Neuron (in vitro differentiated cells): Measurements from ENCODE around the gene SBSN.

Experiments used
- H2AFZ ChIP-seq: one replicate; pipeline ENCODE4 v1.6.1; 2013; ENCODE audit warnings: low read depth, mild to moderate bottlenecking, inconsistent platforms, low read length, moderate library complexity
- H3K27me3 ChIP-seq: one replicate; pipeline ENCODE4 v1.6.1; 2013; ENCODE audit warnings: low read length; ENCODE audit not compliant: insufficient read depth
- H3K36me3 ChIP-seq: one replicate; pipeline ENCODE4 v1.6.1; 2013; ENCODE audit warnings: low read length; ENCODE audit not compliant: insufficient read depth
- H3K4me1 ChIP-seq: one replicate; pipeline ENCODE4 v1.6.1; 2013; ENCODE audit warnings: low read length; ENCODE audit not compliant: insufficient read depth
- H3K4me3 ChIP-seq: 2 replicates; pipeline ENCODE4 v1.5.1; 2013; ENCODE audit warnings: mild to moderate bottlenecking, low read length, moderate library complexity
- H3K9me3 ChIP-seq: one replicate; pipeline ENCODE4 v1.6.1; 2013; ENCODE audit warnings: low read length

SBSN gene

DNA sequence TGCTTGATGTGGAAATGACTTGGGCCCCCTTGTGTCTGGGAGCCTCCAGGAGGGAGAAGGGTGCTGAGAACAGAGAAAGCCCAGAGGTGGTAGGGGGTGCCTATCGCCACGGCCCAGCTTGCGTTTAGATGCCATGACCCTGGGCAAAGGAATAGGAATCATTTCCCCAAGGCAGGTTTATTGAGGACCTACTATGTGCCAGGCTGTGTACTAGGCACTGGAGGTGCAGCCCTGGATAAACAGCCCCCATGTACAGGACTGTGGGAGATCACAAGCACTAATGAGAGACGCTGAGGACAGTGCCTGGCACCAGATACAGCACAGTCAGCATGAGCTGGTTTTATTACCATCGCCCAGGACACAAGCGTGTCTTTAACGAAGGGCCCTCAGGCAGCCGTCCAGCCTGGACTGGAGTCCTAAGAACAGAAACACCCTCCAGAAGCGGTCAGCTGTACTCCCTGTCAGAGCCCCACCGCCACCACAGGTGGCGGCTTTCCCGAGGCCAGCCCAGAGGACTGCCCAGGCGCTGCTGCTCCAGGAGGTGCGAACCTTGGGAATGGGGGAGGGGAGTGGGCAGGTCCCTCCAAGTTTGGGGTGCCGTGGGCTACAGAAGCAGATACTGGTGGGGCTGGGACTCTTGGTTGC is 21.9 kb upstream of the SBSN start:
- Histone ChIP-seq H3K4me3 (no peak overlapping the region), H2AFZ (no peak overlapping the region), H3K27me3 (peaks cover 12% of the 10 kb centered on the region), H3K9me3 (no peaks in the 10 kb centered on the region), H3K36me3 (no peaks in the 10 kb centered on the region), H3K4me1 (peaks cover 7% of the 10 kb centered on the region)

- Histone ChIP-seq H3K4me1 (peaks cover 12% of the 10 kb centered on the region), H3K9me3 (no peaks in the 10 kb centered on the region), H3K36me3 (no peaks in the 10 kb centered on the region), H3K27me3 (peaks cover 5% of the 10 kb centered on the region), H3K4me3 (no peak overlapping the region), H2AFZ (no peak overlapping the region)
These were observed 21.2 kb upstream of the SBSN start for GRCh38 chr19:35549174-35549788.

DNA sequence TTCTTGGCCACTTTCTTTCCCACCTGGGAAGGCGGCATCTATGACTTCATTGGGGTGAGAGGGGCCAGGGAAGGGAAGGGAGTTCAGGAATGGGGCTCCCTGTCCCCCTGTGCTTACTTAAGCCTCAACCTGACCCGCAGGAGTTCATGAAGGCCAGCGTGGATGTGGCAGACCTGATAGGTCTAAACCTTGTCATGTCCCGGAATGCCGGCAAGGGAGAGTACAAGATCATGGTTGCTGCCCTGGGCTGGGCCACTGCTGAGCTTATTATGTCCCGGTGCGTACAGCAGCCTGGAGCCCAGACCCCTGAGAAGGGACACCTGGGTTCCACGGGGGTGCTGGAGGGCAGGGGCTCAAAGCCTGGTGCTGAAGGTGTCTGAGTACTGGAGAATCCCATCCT is 18.4 kb upstream of the SBSN start:
- Histone ChIP-seq H3K27me3 (no peaks in the 10 kb centered on the region), H3K4me1 (peaks cover 13% of the 10 kb centered on the region), H3K4me3 (peak overlapping the region; percentile 58), H2AFZ (no peak overlapping the region), H3K36me3 (no peaks in the 10 kb centered on the region), H3K9me3 (no peaks in the 10 kb centered on the region)

GRCh38 chr19:35545855-35546381 is 17.8 kb upstream of the SBSN start:
- H3K36me3 ChIP-seq, result no peaks in the 10 kb centered on the region
- H3K27me3 ChIP-seq, result no peaks in the 10 kb centered on the region
- H2AFZ ChIP-seq, result peak overlapping the region; percentile 86
- H3K9me3 ChIP-seq, result no peaks in the 10 kb centered on the region
- H3K4me3 ChIP-seq, result peak overlapping the region; percentile 58
- H3K4me1 ChIP-seq, result peaks cover 13% of the 10 kb centered on the region

- Histone ChIP-seq H3K9me3 (no peaks in the 10 kb centered on the region), H3K4me1 (peaks cover 13% of the 10 kb centered on the region), H2AFZ (peak within 1 kb of the TSS; percentile 86), H3K4me3 (peak within 1 kb of the TSS; percentile 58), H3K27me3 (no peaks in the 10 kb centered on the region), H3K36me3 (no peaks in the 10 kb centered on the region)
These were observed 17.1 kb upstream of the SBSN start, which contains the start of gene TMEM147 for GRCh38 chr19:35545001-35545854. Gene TMEM147, plus strand, starts transcription at chr19:35545626. Its CDS starts 114 bp downstream, at chr19:35545740.

DNA sequence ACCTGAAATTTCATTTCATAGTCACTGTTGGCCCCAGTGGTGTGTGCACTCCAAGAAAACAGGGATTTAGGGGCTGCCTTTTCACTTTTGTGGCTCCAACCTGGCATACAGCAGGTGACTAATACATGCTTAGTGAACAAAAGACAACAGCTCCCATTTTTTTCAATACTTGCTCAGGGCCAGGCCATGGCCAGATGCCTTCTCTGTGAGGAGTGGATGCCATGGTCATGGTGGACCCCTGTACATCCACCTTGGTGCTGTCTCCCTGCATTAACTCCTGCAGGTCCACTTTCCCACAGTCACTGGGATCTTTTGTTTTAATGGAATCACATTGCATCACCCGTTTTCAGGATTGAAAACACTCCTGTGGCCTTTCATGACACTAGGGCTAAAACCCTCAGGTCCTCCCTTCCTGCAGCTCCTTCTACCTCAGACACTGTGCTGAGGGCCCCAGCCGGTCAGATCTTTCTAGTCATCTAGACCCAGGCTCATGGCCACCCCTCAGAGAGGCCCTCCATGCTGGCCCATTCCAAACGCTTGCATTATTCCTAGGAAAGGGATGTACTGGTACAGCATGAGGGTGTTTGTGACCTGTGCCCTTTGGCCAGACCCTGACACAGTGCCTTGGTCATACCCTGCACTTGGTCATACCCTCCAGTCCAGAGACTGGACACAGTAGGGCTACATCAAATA is 16.1 kb upstream of the SBSN start:
- Histone ChIP-seq H3K27me3 (no peaks in the 10 kb centered on the region), H3K4me3 (peak overlapping the region; percentile 58), H3K4me1 (peaks cover 13% of the 10 kb centered on the region), H2AFZ (no peak overlapping the region), H3K9me3 (no peaks in the 10 kb centered on the region), H3K36me3 (no peaks in the 10 kb centered on the region)

- H3K4me1 ChIP-seq, result peaks cover 13% of the 10 kb centered on the region
- H2AFZ ChIP-seq, result no peak overlapping the region
- H3K4me3 ChIP-seq, result no peak overlapping the region
- H3K36me3 ChIP-seq, result no peaks in the 10 kb centered on the region
- H3K27me3 ChIP-seq, result no peaks in the 10 kb centered on the region
- no peaks in the 10 kb centered on the region for H3K9me3 ChIP-seq
These were observed 15.4 kb upstream of the SBSN start for GRCh38 chr19:35543280-35544109.

GRCh38 chr19:35542209-35542608 is 14.1 kb upstream of the SBSN start:
- H3K4me3 ChIP-seq, result no peak overlapping the region
- H3K36me3 ChIP-seq, result no peaks in the 10 kb centered on the region
- no peaks in the 10 kb centered on the region for H3K9me3 ChIP-seq
- peaks cover 13% of the 10 kb centered on the region for H3K4me1 ChIP-seq
- no peaks in the 10 kb centered on the region for H3K27me3 ChIP-seq
- H2AFZ ChIP-seq, result no peak overlapping the region

GRCh38 chr19:35540356-35540927 is 12.3 kb upstream of the SBSN start:
- peaks cover 6% of the 10 kb centered on the region for H3K4me1 ChIP-seq
- no peaks in the 10 kb centered on the region for H3K27me3 ChIP-seq
- H3K36me3 ChIP-seq, result no peaks in the 10 kb centered on the region
- no peak overlapping the region for H3K4me3 ChIP-seq
- no peaks in the 10 kb centered on the region for H3K9me3 ChIP-seq
- H2AFZ ChIP-seq, result no peak overlapping the region

GRCh38 chr19:35539850-35540249 is 11.7 kb upstream of the SBSN start:
- Histone ChIP-seq H3K4me3 (no peak overlapping the region), H3K4me1 (peaks cover 6% of the 10 kb centered on the region), H3K27me3 (no peaks in the 10 kb centered on the region), H3K36me3 (no peaks in the 10 kb centered on the region), H2AFZ (no peak overlapping the region), H3K9me3 (no peaks in the 10 kb centered on the region)

DNA sequence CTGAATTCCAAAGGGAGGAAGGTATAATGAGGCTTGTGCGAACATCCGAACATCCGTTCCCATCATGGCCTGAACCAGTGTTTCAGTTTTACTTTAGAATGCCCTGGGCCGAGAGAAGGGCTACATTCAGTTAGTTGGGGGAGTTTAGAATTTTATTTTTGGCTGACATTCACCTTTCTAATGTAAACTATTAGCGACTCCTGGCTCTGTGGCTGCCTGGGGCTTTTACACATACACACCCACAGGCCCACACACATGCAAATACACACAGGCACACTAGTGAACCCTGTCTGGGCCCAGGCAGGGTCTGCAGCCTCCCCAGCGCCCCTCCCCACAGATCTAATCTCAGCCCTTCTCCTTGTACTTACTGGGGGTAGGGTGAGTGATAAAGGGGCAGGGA is 11.2 kb upstream of the SBSN start:
- Histone ChIP-seq H2AFZ (no peak overlapping the region), H3K4me1 (peaks cover 1% of the 10 kb centered on the region)

More for the DNA sequence above, 11.2 kb upstream of the SBSN start:
- H3K4me3 ChIP-seq, result no peak overlapping the region
- H3K36me3 ChIP-seq, result no peaks in the 10 kb centered on the region
- no peaks in the 10 kb centered on the region for H3K27me3 ChIP-seq
- H3K9me3 ChIP-seq, result no peaks in the 10 kb centered on the region
